Thoracic aorta (tissue), 2 donors: ENCODE results near the gene VPS54. TPM values are rescaled to one million over a fixed set of nuclear protein-coding genes. Genes with fewer than 3 reads are reported as not detected.

Experiments used
- ATAC-seq: fragments of 150-250 bp; one replicate; pipeline ENCODE4 v1.8.0; 2017; ENCODE audit warnings: low read depth; ENCODE audit not compliant: insufficient number of reproducible peaks, low FRiP score
- DNase-seq: peaks from one replicate; pipeline ENCODE4 v3.0.0-alpha.2; 2020; ENCODE audit warnings: low spot score
- H3K27ac ChIP-seq, 2 donors: fragments of 200-600 bp; sonication (generic); 1 replicate in 1 of 2; 2 replicates in 1 of 2; pipeline ENCODE4 v1.5.1; 2016; ENCODE audit warnings: mild to moderate bottlenecking in 2 of 2, moderate library complexity in 2 of 2
- H3K27me3 ChIP-seq: fragments of 200-600 bp; sonication (generic); replicated peaks from 2 replicates; pipeline ENCODE4 v1.6.0; 2016; ENCODE audit warnings: mild to moderate bottlenecking; ENCODE audit not compliant: insufficient read depth
- H3K36me3 ChIP-seq: fragments of 200-600 bp; sonication (generic); one replicate; pipeline ENCODE4 v1.5.1; 2016
- H3K4me1 ChIP-seq, 2 donors: fragments of 200-600 bp; sonication (generic); 1 replicate in 1 of 2; 2 replicates in 1 of 2; pipeline versions ENCODE4 v1.5.1 to v1.6.0; 2016; ENCODE audit warnings: low read depth in 2 of 2, mild to moderate bottlenecking in 1 of 2; ENCODE audit not compliant: control insufficient read depth in 1 of 2
- H3K4me3 ChIP-seq: fragments of 200-600 bp; sonication (generic); 2 replicates; pipeline ENCODE4 v1.5.1; 2016; ENCODE audit warnings: mild to moderate bottlenecking
- H3K9me3 ChIP-seq: fragments of 200-600 bp; sonication (generic); 2 replicates; pipeline ENCODE4 v1.5.1; 2016
- total RNA-seq, 2 donors: library from RNA; depleted of rRNA; stranded (reverse); fragments of >200 nt; gene quantifications; one replicate each; pipeline versions ENCODE4 v1.1.0 to v1.2.3, GENCODE V29; 2016
- TF ChIP-seq, protein P1 (sequence below): fragments of 200-600 bp; sonication (generic); IDR thresholded peaks from one replicate; pipeline ENCODE4 v1.5.1; 2019; ENCODE audit warnings: antibody characterized with exemption

The VPS54 gene
- total RNA-seq, 2 donors from 2014 or later: 20.0 to 22.1 TPM

DNA sequence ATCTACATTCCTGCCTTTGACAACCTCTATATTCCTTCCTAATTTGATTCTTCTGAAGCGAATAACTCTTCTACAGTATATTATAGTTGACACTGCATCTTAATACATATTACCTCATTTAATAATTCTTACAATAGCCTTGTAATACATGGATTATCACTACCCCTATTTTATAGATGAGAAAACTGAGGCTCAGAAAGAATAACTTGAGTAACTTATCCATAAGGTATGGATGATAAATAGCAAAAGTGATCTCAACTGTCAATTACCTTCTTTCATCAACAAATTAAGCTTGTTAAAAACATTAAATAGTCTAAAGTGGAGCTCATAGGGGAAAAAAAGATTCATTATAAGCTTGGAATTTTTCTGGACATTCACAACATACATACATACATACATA lies 4.6 kb downstream of the VPS54 start:
- ATAC-seq (no peak), DNase-seq (no peak)
- H3K4me3 ChIP-seq: no peak overlapping the region
- H3K36me3 ChIP-seq: no peaks in the 10 kb centered on the region
- H3K9me3 ChIP-seq: no peaks in the 10 kb centered on the region
- TF ChIP-seq, protein P1, sequence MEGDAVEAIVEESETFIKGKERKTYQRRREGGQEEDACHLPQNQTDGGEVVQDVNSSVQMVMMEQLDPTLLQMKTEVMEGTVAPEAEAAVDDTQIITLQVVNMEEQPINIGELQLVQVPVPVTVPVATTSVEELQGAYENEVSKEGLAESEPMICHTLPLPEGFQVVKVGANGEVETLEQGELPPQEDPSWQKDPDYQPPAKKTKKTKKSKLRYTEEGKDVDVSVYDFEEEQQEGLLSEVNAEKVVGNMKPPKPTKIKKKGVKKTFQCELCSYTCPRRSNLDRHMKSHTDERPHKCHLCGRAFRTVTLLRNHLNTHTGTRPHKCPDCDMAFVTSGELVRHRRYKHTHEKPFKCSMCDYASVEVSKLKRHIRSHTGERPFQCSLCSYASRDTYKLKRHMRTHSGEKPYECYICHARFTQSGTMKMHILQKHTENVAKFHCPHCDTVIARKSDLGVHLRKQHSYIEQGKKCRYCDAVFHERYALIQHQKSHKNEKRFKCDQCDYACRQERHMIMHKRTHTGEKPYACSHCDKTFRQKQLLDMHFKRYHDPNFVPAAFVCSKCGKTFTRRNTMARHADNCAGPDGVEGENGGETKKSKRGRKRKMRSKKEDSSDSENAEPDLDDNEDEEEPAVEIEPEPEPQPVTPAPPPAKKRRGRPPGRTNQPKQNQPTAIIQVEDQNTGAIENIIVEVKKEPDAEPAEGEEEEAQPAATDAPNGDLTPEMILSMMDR: no peak
- H3K4me1 ChIP-seq: peaks cover 9 to 27% of the 10 kb centered on the region in 2 donors
- no peaks in the 10 kb centered on the region for H3K27me3 ChIP-seq
- no peak overlapping the region for H3K27ac ChIP-seq

DNA sequence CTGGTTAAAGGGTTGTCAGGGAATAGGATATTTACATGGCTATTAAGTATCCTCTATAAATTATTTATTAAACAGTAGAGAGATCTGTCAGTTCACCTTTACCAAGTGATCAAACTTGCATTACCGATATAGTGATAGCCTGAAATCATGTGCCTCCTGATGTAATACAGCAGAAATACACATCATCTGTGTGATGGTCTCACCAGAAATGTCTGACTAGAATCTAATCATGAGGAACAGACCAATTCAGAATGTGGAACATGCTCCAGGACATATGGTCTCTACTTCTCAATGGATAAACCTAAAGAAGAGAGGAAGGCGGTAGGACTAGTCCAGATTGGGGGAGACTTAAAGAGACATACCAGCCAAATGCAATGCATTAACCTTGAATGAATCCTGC lies 6.2 kb downstream of the VPS54 start:
- DNase-seq (no peak), ATAC-seq (no peak)
- Histone ChIP-seq H3K4me3 (no peak overlapping the region), H3K4me1 (peaks cover 8 to 25% of the 10 kb centered on the region in 2 donors), H3K36me3 (no peaks in the 10 kb centered on the region), H3K9me3 (no peaks in the 10 kb centered on the region), H3K27ac (no peak overlapping the region), H3K27me3 (no peaks in the 10 kb centered on the region)
- TF ChIP-seq, protein P1: no peak

DNA sequence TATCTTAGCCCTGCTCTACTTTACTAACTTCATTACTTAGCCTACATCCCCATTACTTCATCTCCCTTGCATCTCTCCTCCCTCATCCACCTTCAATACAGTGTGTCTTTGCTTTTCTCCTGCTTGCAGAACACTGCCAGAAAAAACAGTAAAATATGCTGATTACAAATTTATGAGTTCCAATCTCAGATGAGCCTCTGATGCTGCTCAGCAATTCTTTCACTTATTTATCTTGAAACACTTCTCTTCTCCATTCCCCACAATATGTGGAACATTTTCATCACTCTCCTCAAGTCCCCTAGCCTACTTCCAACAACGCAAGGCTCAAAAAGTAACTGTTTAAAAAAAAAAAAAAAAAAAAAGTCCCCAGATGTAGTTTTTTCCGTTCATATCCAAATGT lies 7.1 kb downstream of the VPS54 start:
- peaks cover 5 to 20% of the 10 kb centered on the region in 2 donors for H3K4me1 ChIP-seq
- DNase-seq: no peak
- H3K27ac ChIP-seq: no peak overlapping the region
- H3K9me3 ChIP-seq: no peaks in the 10 kb centered on the region
- ATAC-seq: no peak
- H3K4me3 ChIP-seq: no peak overlapping the region
- TF ChIP-seq, protein P1: no peak
- H3K36me3 ChIP-seq: no peaks in the 10 kb centered on the region
- H3K27me3 ChIP-seq: no peaks in the 10 kb centered on the region

DNA sequence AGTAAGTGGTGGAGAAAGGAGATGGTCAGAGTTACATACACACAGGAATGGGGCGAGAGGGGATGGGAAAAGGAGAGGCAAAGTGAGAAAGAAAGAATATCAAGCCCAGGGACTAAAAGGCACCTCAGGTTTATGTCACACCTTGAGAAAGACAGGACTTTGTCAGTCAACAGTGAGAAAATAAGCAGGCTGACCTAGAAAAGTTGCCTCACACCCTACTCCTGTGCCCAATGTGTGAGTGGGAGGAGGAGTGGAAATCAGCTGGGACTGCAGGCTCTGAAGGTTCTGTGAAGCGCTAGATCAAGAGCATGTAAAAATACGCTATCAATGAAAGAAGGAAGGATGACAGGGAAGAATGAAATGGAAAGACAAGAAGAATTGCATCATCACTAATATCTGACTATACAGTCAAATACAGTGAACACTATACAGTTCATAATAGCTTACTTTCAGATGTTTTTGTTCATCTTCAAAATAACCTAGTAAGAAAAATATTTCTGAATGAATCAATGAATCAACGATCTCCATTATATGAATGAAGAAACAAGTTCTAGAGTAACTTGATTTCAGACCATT lies 10.7 kb downstream of the VPS54 start:
- TF ChIP-seq, protein P1: no peak
- Histone ChIP-seq H3K9me3 (no peaks in the 10 kb centered on the region), H3K27me3 (no peaks in the 10 kb centered on the region), H3K4me3 (no peak overlapping the region), H3K36me3 (no peaks in the 10 kb centered on the region), H3K27ac (no peak overlapping the region), H3K4me1 (no peaks in the 10 kb centered on the region)
- DNase-seq (no peak), ATAC-seq (no peak)

DNA sequence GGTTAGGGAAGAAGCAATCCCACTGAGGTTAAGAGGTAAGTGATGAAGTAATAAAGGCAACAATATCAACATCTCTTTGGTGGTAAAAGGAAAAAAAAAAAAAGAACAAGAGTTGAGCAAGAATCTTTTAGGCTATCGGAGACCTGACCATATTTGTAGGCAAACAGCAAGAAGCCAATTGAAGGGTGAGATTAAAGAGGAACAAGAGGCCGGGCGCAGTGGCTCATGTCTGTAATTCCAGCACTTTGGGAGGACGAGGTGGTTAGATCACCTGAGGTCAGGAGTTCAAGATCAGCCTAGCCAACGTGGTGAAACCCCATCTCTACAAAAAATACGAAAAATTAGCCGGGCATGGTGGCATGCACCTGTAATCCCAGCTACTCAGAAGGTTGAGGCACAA lies 11.3 kb downstream of the VPS54 start:
- no peaks in the 10 kb centered on the region for H3K27me3 ChIP-seq
- no peaks in the 10 kb centered on the region for H3K4me1 ChIP-seq
- no peaks in the 10 kb centered on the region for H3K36me3 ChIP-seq
- H3K9me3 ChIP-seq: no peaks in the 10 kb centered on the region
- H3K27ac ChIP-seq: no peak overlapping the region
- ATAC-seq: no peak
- no peak for DNase-seq
- TF ChIP-seq, protein P1: no peak
- no peak overlapping the region for H3K4me3 ChIP-seq
